A549 (cell line): ENCODE measurements around the gene SYNGR2. TPM values are rescaled to one million over a fixed set of nuclear protein-coding genes. Genes with fewer than 3 reads are reported as not detected.

Source experiments
- ATAC-seq, 2 experiments: fragments of 200-7000 bp in 1 of 2; fragments of >200 bp in 1 of 2; cut with Nextera tagmentation in 1 of 2; cut with Tn5 transposase in 1 of 2; 3 replicates each; pipeline versions ENCODE4 v1.8.0 to v1.9.1; 2018 to 2020; ENCODE audit warnings: mild to moderate bottlenecking in 1 of 2, moderate library complexity in 1 of 2
- CTCF ChIA-PET: fragments of 300-600 bp; sonication (Branson Sonifier 250); formaldehyde crosslinking; extraction: SDS; loops from one replicate; lab custom pipeline; 2021; ENCODE audit warnings: antibody characterized with exemption, inconsistent platforms; lab: Yijun Ruan, JAX
- POLR2A ChIA-PET: fragments of 350-600 bp; formaldehyde crosslinking; extraction: SDS; loops from one replicate; lab custom pipeline; 2021; ENCODE audit warnings: antibody characterized with exemption, inconsistent platforms; lab: Yijun Ruan, JAX
- DNase-seq, 2 experiments: peaks; one replicate each; pipeline versions ENCODE4 v3.0.0 to v3.0.0-alpha.2; 2011 to 2016; ENCODE audit warnings: low read depth in 1 of 2, low spot score in 1 of 2
- FAIRE-seq: peaks from 2 replicates; lab custom pipeline; 2011; peaks lifted over from hg19 to GRCh38; lab: Jason Lieb, UNC
- H3K27ac ChIP-seq, 2 experiments: fragments of >200 bp; sonication (Bioruptor Twin); formaldehyde crosslinking; 3 replicates each; pipeline ENCODE4 v1.5.1; 2016 to 2017
- H3K4me1 ChIP-seq: fragments of >200 bp; sonication (Bioruptor Twin); formaldehyde crosslinking; 3 replicates; pipeline ENCODE4 v1.6.1; 2016
- H3K4me2 ChIP-seq: fragments of >200 bp; sonication (Bioruptor Twin); formaldehyde crosslinking; 3 replicates; pipeline ENCODE4 v1.6.1; 2016
- H3K4me3 ChIP-seq: fragments of >200 bp; sonication (Bioruptor Twin); formaldehyde crosslinking; 3 replicates; pipeline ENCODE4 v1.5.1; 2016
- H3K9me3 ChIP-seq: fragments of >200 bp; sonication (Bioruptor Twin); formaldehyde crosslinking; 3 replicates; pipeline ENCODE4 v1.6.1; 2016
- BHLHE40 ChIP-seq: IDR thresholded peaks from 2 replicates; pipeline ENCODE4 v1.6.1; 2012; ENCODE audit warnings: low read depth, low read length, inconsistent platforms
- CHD2 ChIP-seq: fragments of 150-350 bp; IDR thresholded peaks from 2 replicates; pipeline ENCODE4 v1.6.1; 2014; ENCODE audit warnings: low read length; ENCODE audit not compliant: partially characterized antibody
- E2F6 ChIP-seq: IDR thresholded peaks from 2 replicates; pipeline ENCODE4 v1.6.1; 2012; ENCODE audit warnings: low read depth, borderline replicate concordance
- EHMT2 ChIP-seq: fragments of 200-600 bp; sonication (generic); IDR thresholded peaks from 2 replicates; pipeline ENCODE4 v1.6.1; 2016; ENCODE audit warnings: antibody characterized with exemption, low read depth, mild to moderate bottlenecking, moderate library complexity
- EP300 ChIP-seq, 2 experiments: fragments of >200 bp; sonication (Bioruptor Twin); formaldehyde crosslinking; IDR thresholded peaks; 2 replicates in 1 of 2; 3 replicates in 1 of 2; pipeline ENCODE4 v1.6.1; 2016 to 2017
- ESRRA ChIP-seq: fragments of 150-350 bp; IDR thresholded peaks from 2 replicates; pipeline ENCODE4 v1.6.1; 2014; ENCODE audit warnings: mild to moderate bottlenecking, low read length, borderline replicate concordance
- FOXS1 ChIP-seq: fragments of 250-450 bp; sonication (Bioruptor Pico); IDR thresholded peaks from 2 replicates; pipeline ENCODE4 v1.5.0; 2020; ENCODE audit warnings: mild to moderate bottlenecking, moderate library complexity
- HES2 ChIP-seq: fragments of >200 bp; sonication (Bioruptor Twin); formaldehyde crosslinking; IDR thresholded peaks from 2 replicates; pipeline ENCODE4 v1.6.1; 2016
- HMGXB4 ChIP-seq: fragments of 250-450 bp; sonication (Bioruptor Pico); IDR thresholded peaks from 2 replicates; pipeline ENCODE4 v1.5.0; 2021; ENCODE audit warnings: mild to moderate bottlenecking, moderate library complexity, borderline replicate concordance
- HOXA7 ChIP-seq: fragments of 250-450 bp; sonication (Bioruptor Pico); IDR thresholded peaks from 2 replicates; pipeline ENCODE4 v1.5.0; 2020; ENCODE audit warnings: mild to moderate bottlenecking, moderate library complexity
- JUN ChIP-seq, 2 experiments: fragments of >200 bp; sonication (Bioruptor Twin); formaldehyde crosslinking; IDR thresholded peaks; 2 replicates in 1 of 2; 3 replicates in 1 of 2; pipeline ENCODE4 v1.6.1; 2016 to 2017
- MAZ ChIP-seq: fragments of 150-350 bp; IDR thresholded peaks from 2 replicates; pipeline ENCODE4 v1.6.1; 2014; ENCODE audit warnings: antibody characterized with exemption, low read depth, low read length, borderline replicate concordance
- POLR2A ChIP-seq: IDR thresholded peaks from 2 replicates; pipeline ENCODE4 v1.6.1; 2012; ENCODE audit warnings: mild to moderate bottlenecking, low read length
- RAD21 ChIP-seq, 2 experiments: fragments of >200 bp in 1 of 2; sonication (Bioruptor Twin) in 1 of 2; formaldehyde crosslinking in 1 of 2; IDR thresholded peaks in 1 of 2; conservative IDR thresholded peaks in 1 of 2; 2 replicates in 1 of 2; 3 replicates in 1 of 2; pipeline ENCODE4 v1.6.1; 2012 to 2018; ENCODE audit warnings: inconsistent platforms in 1 of 2
- RARB ChIP-seq: fragments of 250-450 bp; sonication (Bioruptor Pico); IDR thresholded peaks from 2 replicates; pipeline ENCODE4 v1.8.0; 2021; ENCODE audit warnings: mild to moderate bottlenecking, moderate library complexity
- TFCP2L1 ChIP-seq: fragments of 250-450 bp; sonication (Bioruptor Pico); IDR thresholded peaks from 2 replicates; pipeline ENCODE4 v1.5.0; 2021; ENCODE audit warnings: mild to moderate bottlenecking
- TP53 ChIP-seq: fragments of 250-450 bp; sonication (Bioruptor Pico); IDR thresholded peaks from 2 replicates; pipeline ENCODE4 v1.5.0; 2021; ENCODE audit warnings: mild to moderate bottlenecking, moderate library complexity
- ZC3H11A ChIP-seq: fragments of 450-650 bp; IDR thresholded peaks from 2 replicates; pipeline ENCODE4 v1.6.1; 2014; ENCODE audit warnings: antibody characterized with exemption, mild to moderate bottlenecking
- WGBS: methylation state at CpG from one replicate; pipeline ENCODE4 v1.1.6; 2017; ENCODE audit errors: missing lambda C conversion rate; 5-methylcytosine and 5-hydroxymethylcytosine counted together
- polyA plus RNA-seq, 4 experiments: library from polyadenylated mRNA; depleted of rRNA in 3 of 4; stranded (reverse); fragments of >200 nt; fragmentation: RNase III in 1 of 4; extraction: RNeasy Plus Mini Kit Qiagen cat#74134 plus additional on column Dnase treatment in 1 of 4; gene quantifications; 2 replicates in 3 of 4; 3 replicates in 1 of 4; pipeline ENCODE4 v1.2.3, GENCODE V29; 2011 to 2017
- TF ChIP-seq, protein P1 (sequence below): fragments of >200 bp; sonication (Bioruptor Twin); formaldehyde crosslinking; IDR thresholded peaks from 3 replicates; pipeline ENCODE4 v1.5.1; 2016
- TF ChIP-seq, protein P2 (sequence below): fragments of >200 bp; sonication (Bioruptor Twin); formaldehyde crosslinking; IDR thresholded peaks from 3 replicates; pipeline ENCODE4 v1.6.1; 2016
- TF ChIP-seq, protein P3 (sequence below): fragments of 250-450 bp; sonication (Bioruptor Pico); IDR thresholded peaks from 2 replicates; pipeline ENCODE4 v1.5.0; 2020; ENCODE audit warnings: low read depth, mild to moderate bottlenecking, moderate library complexity
- TF ChIP-seq, protein P4 (sequence below): IDR thresholded peaks from 2 replicates; pipeline ENCODE4 v1.6.1; 2012

Gene SYNGR2
- polyA plus RNA-seq, 2 of the 4 experiments (the other 2 are of a cell fraction): 102 to 113 TPM

GRCh38 chr17:78205124-78205775 lies 36.9 kb downstream of the SYNGR2 start (continued):
- TF ChIP-seq EP300 (IDR thresholded peaks at IDR 0.05) (no peak), HES2 (no peak)

- no peak overlapping the region for H3K27ac ChIP-seq
- CTCF ChIA-PET: interaction anchor here (1.0 to 13.4 kb wide), 9 partner anchors 10 to 96 kb away, joined by 3 to 86 read pairs (median 7); partner anchors contain the start of genes AFMID and TK1
- FAIRE-seq: no peak
- no peak overlapping the region for H3K4me2 ChIP-seq
- TF ChIP-seq FOXS1 (CRISPR knock-in tag) (no peak), RAD21 (conservative IDR thresholded peaks at IDR 0.05 in 1 of 2, IDR thresholded peaks at IDR 0.05 in 1 of 2) (peak in 1 of 2 experiments; percentile 18; a peak in 1 of 5 replicates)
- TF ChIP-seq, protein P1, sequence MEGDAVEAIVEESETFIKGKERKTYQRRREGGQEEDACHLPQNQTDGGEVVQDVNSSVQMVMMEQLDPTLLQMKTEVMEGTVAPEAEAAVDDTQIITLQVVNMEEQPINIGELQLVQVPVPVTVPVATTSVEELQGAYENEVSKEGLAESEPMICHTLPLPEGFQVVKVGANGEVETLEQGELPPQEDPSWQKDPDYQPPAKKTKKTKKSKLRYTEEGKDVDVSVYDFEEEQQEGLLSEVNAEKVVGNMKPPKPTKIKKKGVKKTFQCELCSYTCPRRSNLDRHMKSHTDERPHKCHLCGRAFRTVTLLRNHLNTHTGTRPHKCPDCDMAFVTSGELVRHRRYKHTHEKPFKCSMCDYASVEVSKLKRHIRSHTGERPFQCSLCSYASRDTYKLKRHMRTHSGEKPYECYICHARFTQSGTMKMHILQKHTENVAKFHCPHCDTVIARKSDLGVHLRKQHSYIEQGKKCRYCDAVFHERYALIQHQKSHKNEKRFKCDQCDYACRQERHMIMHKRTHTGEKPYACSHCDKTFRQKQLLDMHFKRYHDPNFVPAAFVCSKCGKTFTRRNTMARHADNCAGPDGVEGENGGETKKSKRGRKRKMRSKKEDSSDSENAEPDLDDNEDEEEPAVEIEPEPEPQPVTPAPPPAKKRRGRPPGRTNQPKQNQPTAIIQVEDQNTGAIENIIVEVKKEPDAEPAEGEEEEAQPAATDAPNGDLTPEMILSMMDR: 0 out of 3 replicates have a peak, but pooled peaks have one; percentile 6
- peak; percentile 66 to 67; a peak in 4 of 6 replicates for ATAC-seq
- 85% methylated on average over 7 of the region's 7 CpGs for WGBS
- POLR2A ChIA-PET: interaction anchor here (1.1 kb wide), 1 partner anchor 248 kb away, joined by 4 read pairs; the partner anchor contains the start of gene TNRC6C
- H3K4me1 ChIP-seq: no peaks in the 10 kb centered on the region
- H3K4me3 ChIP-seq: no peak overlapping the region
- no peak for DNase-seq
- no peaks in the 10 kb centered on the region for H3K9me3 ChIP-seq
These were observed 37.9 kb downstream of the SYNGR2 start for GRCh38 chr17:78206298-78206697.

DNA sequence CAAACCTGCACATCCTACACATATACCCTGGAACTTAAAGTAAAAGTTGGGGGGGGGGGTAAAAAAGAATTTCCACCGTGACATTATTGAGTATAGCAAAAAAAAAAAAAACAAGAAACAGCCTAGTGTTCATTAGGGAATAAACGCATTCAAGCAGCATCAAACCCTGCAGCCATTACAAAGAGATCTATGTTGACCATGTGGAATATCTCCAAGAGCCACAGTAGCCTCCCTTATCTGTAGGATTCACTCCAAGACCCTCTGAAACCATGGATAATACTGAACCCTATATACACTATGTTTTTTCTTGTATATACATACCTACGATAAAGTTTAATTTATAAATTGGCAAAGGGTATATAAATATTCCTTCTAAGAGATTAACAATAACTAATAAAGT lies 40.1 kb downstream of the SYNGR2 start:
- no peak for DNase-seq
- no peak overlapping the region for H3K4me3 ChIP-seq
- ChIA-PET POLR2A (no interaction called here), CTCF (interaction anchor here (0.9 to 13.4 kb wide), 4 partner anchors 12 to 246 kb away, joined by 3 to 86 read pairs (median 7); partner anchors contain the start of genes AFMID and TK1)
- TF ChIP-seq TP53 (CRISPR knock-in tag) (no peak), POLR2A (no peak), BHLHE40 (no peak), RARB (CRISPR knock-in tag) (no peak), HES2 (no peak), ZC3H11A (no peak), HOXA7 (CRISPR knock-in tag) (no peak), JUN (IDR thresholded peaks at IDR 0.05) (no peak), HMGXB4 (CRISPR knock-in tag) (no peak), CHD2 (no peak), FOXS1 (CRISPR knock-in tag) (no peak), E2F6 (no peak), ESRRA (no peak), EHMT2 (no peak), TFCP2L1 (CRISPR knock-in tag) (no peak), RAD21 (conservative IDR thresholded peaks at IDR 0.05 in 1 of 2, IDR thresholded peaks at IDR 0.05 in 1 of 2) (no peak), MAZ (no peak)
- TF ChIP-seq, protein P2, sequence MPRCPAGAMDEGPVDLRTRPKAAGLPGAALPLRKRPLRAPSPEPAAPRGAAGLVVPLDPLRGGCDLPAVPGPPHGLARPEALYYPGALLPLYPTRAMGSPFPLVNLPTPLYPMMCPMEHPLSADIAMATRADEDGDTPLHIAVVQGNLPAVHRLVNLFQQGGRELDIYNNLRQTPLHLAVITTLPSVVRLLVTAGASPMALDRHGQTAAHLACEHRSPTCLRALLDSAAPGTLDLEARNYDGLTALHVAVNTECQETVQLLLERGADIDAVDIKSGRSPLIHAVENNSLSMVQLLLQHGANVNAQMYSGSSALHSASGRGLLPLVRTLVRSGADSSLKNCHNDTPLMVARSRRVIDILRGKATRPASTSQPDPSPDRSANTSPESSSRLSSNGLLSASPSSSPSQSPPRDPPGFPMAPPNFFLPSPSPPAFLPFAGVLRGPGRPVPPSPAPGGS: no peak
- TF ChIP-seq, protein P3, sequence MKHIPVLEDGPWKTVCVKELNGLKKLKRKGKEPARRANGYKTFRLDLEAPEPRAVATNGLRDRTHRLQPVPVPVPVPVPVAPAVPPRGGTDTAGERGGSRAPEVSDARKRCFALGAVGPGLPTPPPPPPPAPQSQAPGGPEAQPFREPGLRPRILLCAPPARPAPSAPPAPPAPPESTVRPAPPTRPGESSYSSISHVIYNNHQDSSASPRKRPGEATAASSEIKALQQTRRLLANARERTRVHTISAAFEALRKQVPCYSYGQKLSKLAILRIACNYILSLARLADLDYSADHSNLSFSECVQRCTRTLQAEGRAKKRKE: no peak
- TF ChIP-seq, protein P4, sequence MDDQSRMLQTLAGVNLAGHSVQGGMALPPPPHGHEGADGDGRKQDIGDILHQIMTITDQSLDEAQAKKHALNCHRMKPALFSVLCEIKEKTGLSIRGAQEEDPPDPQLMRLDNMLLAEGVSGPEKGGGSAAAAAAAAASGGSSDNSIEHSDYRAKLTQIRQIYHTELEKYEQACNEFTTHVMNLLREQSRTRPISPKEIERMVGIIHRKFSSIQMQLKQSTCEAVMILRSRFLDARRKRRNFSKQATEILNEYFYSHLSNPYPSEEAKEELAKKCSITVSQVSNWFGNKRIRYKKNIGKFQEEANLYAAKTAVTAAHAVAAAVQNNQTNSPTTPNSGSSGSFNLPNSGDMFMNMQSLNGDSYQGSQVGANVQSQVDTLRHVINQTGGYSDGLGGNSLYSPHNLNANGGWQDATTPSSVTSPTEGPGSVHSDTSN: no peak
- no peak overlapping the region for H3K4me2 ChIP-seq
- no peak overlapping the region for H3K27ac ChIP-seq
- 77% methylated on average over 3 of the region's 3 CpGs for WGBS
- no peak for FAIRE-seq
- no peaks in the 10 kb centered on the region for H3K4me1 ChIP-seq
- H3K9me3 ChIP-seq: no peaks in the 10 kb centered on the region
- ATAC-seq: no peak
